NCI-H146 (cell line): ENCODE data around the gene SFMBT2.

Experiments used
- DNase-seq: peaks from one replicate; lab custom pipeline; 2025; lab: John Stamatoyannopoulos, UW

Gene SFMBT2

GRCh38 chr10:7264313-7264756 is 146.5 kb downstream of the SFMBT2 start:
- DNase-seq = no peak

GRCh38 chr10:7263616-7264015 is 147.2 kb downstream of the SFMBT2 start:
- DNase-seq = no peak

GRCh38 chr10:7261351-7261750 is 149.5 kb downstream of the SFMBT2 start:
- DNase-seq = no peak

GRCh38 chr10:7260912-7261311 is 149.9 kb downstream of the SFMBT2 start:
- DNase-seq = no peak

- DNase-seq = no peak
These were observed 150.4 kb downstream of the SFMBT2 start for GRCh38 chr10:7260412-7260900.

- no peak for DNase-seq
These were observed 151.8 kb downstream of the SFMBT2 start for GRCh38 chr10:7258948-7259523.

- no peak for DNase-seq
These were observed 155.3 kb downstream of the SFMBT2 start for GRCh38 chr10:7255517-7255916.

- no peak for DNase-seq
These were observed 159.0 kb downstream of the SFMBT2 start for GRCh38 chr10:7251696-7252465.

GRCh38 chr10:7250236-7250635 is 160.6 kb downstream of the SFMBT2 start:
- no peak for DNase-seq

- DNase-seq = no peak
These were observed 162.2 kb downstream of the SFMBT2 start for GRCh38 chr10:7248585-7249164.

- no peak for DNase-seq
These were observed 162.7 kb downstream of the SFMBT2 start for GRCh38 chr10:7248148-7248547.

GRCh38 chr10:7245505-7245904 is 165.3 kb downstream of the SFMBT2 start:
- no peak for DNase-seq

- no peak for DNase-seq
These were observed 167.0 kb downstream of the SFMBT2 start for GRCh38 chr10:7243873-7244272.

- no peak for DNase-seq
These were observed 167.7 kb downstream of the SFMBT2 start for GRCh38 chr10:7243139-7243538.

- DNase-seq = no peak
These were observed 171.4 kb downstream of the SFMBT2 start for GRCh38 chr10:7239312-7239985.

GRCh38 chr10:7235376-7235775 is 175.5 kb downstream of the SFMBT2 start:
- no peak for DNase-seq

- DNase-seq = no peak
These were observed 176.7 kb downstream of the SFMBT2 start for GRCh38 chr10:7234109-7234508.

GRCh38 chr10:7233259-7233991 is 177.4 kb downstream of the SFMBT2 start:
- no peak for DNase-seq

- no peak for DNase-seq
These were observed 179.1 kb downstream of the SFMBT2 start for GRCh38 chr10:7231509-7232414.

GRCh38 chr10:7230951-7231350 is 179.9 kb downstream of the SFMBT2 start:
- DNase-seq = no peak

GRCh38 chr10:7230036-7230435 is 180.8 kb downstream of the SFMBT2 start:
- no peak for DNase-seq
